CD4-positive, CD25-positive, alpha-beta regulatory T cell (primary cell): ENCODE results near the gene CDK13. TPM values are rescaled to one million over a fixed set of nuclear protein-coding genes. Genes with fewer than 3 reads are reported as not detected.

Source experiments
- ATAC-seq, 2 donors: fragments of 150-1000 bp; cut with Tn5 transposase; one replicate each; pipeline ENCODE4 v1.10.0; 2021; ENCODE audit warnings: low read depth in 2 of 2, moderate number of reproducible peaks in 2 of 2, moderate library complexity in 1 of 2
- DNase-seq, 3 donors: peaks; one replicate each; pipeline versions ENCODE4 v3.0.0 to v3.0.0-alpha.2; 2012 to 2022; ENCODE audit warnings: mixed read lengths in 1 of 3
- H3K27ac ChIP-seq: one replicate; pipeline ENCODE4 v1.7.0; 2013; ENCODE audit warnings: mild to moderate bottlenecking, low read length; ENCODE audit not compliant: insufficient read depth, poor library complexity, severe bottlenecking
- H3K27me3 ChIP-seq: one replicate; pipeline ENCODE4 v1.7.0; 2013; ENCODE audit warnings: low read length; ENCODE audit not compliant: control insufficient read depth, insufficient read depth
- H3K36me3 ChIP-seq: one replicate; pipeline ENCODE4 v1.7.0; 2013; ENCODE audit warnings: mild to moderate bottlenecking, low read length, moderate library complexity; ENCODE audit not compliant: control insufficient read depth, insufficient read depth
- H3K4me1 ChIP-seq: 2 replicates; pipeline ENCODE4 v1.7.0; 2013; ENCODE audit warnings: mild to moderate bottlenecking, low read length; ENCODE audit not compliant: insufficient read depth, control insufficient read depth, poor library complexity, severe bottlenecking
- H3K4me3 ChIP-seq: one replicate; pipeline ENCODE4 v1.7.0; 2013; ENCODE audit warnings: low read depth, mild to moderate bottlenecking, low read length, moderate library complexity
- H3K9me3 ChIP-seq, 2 experiments: 1 replicate in 1 of 2; 2 replicates in 1 of 2; pipeline ENCODE4 v1.7.0; 2013; ENCODE audit warnings: low read length in 2 of 2, mild to moderate bottlenecking in 1 of 2, moderate library complexity in 1 of 2; ENCODE audit not compliant: control insufficient read depth in 2 of 2
- H3K27ac Mint-ChIP-seq, 3 donors: one replicate each; pipeline ENCODE4 v1.8.0; 2020 to 2022; ENCODE audit warnings: mild to moderate bottlenecking in 3 of 3, mixed read lengths in 3 of 3, moderate library complexity in 2 of 3
- H3K27me3 Mint-ChIP-seq: one replicate; pipeline ENCODE4 v1.8.0; 2022; ENCODE audit warnings: mild to moderate bottlenecking, mixed read lengths
- H3K36me3 Mint-ChIP-seq: one replicate; pipeline ENCODE4 v1.8.0; 2020; ENCODE audit warnings: mixed read lengths
- H3K4me1 Mint-ChIP-seq, 4 donors: one replicate each; pipeline ENCODE4 v1.8.0; 2020 to 2022; ENCODE audit warnings: mixed read lengths in 4 of 4, mild to moderate bottlenecking in 1 of 4
- H3K4me3 Mint-ChIP-seq, 4 donors: one replicate each; pipeline ENCODE4 v1.8.0; 2020 to 2022; ENCODE audit warnings: mild to moderate bottlenecking in 4 of 4, mixed read lengths in 4 of 4, moderate library complexity in 3 of 4
- H3K9me3 Mint-ChIP-seq, 7 donors: one replicate each; pipeline ENCODE4 v1.8.0; 2020 to 2022; ENCODE audit warnings: mixed read lengths in 7 of 7, mild to moderate bottlenecking in 3 of 7, moderate library complexity in 2 of 7
- polyA plus RNA-seq, 4 donors: library from polyadenylated mRNA; unstranded; fragments of 300-500 nt; fragmentation: Illumina TruSeq; gene quantifications; one replicate each; pipeline ENCODE4 v1.2.3, GENCODE V29; 2021
- total RNA-seq: library from RNA; stranded (reverse); gene quantifications from one replicate; pipeline ENCODE4 v1.2.3, GENCODE V29; 2022

The CDK13 gene
- total and polyA plus RNA-seq, 5 donors from 2014 or later = 23.7 to 124 (median 33.9) TPM

DNA sequence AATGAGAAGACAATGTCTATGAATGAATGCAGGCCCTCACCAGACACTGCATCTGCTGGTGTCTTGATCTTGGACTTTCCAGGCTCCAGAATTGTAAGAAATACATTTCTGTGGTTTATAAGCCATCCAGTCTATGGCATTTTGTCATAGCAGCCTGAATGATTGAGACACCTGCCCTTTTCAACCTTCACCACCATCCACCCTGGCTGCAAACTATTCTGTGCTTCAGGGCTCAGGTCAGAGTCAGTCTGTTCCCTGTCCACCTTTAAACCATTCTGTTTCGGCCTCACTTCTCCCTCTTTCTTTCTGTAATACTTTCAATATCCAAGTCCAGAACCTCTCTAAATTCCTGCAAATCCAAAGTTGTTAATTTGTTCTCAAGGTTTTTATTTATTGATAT, 15.9 kb upstream of the CDK13 start:
- H3K36me3 Mint-ChIP-seq = peaks cover 3% of the 10 kb centered on the region
- H3K4me3 Mint-ChIP-seq = no peak overlapping the region
- no peaks in the 10 kb centered on the region for H3K36me3 ChIP-seq
- H3K4me3 ChIP-seq = no peak overlapping the region
- H3K4me1 ChIP-seq = no peaks in the 10 kb centered on the region
- no peak overlapping the region for H3K27ac ChIP-seq
- DNase-seq (no peak), ATAC-seq (no peak)
- peaks cover 12% of the 10 kb centered on the region for H3K27me3 ChIP-seq
- no peak overlapping the region for H3K27ac Mint-ChIP-seq
- H3K27me3 Mint-ChIP-seq = peaks cover 28% of the 10 kb centered on the region
- H3K9me3 Mint-ChIP-seq = peaks cover 0 to 2% (median 0%) of the 10 kb centered on the region in 7 donors
- peaks cover 0 to 6% (median 0%) of the 10 kb centered on the region in 4 donors for H3K4me1 Mint-ChIP-seq
- H3K9me3 ChIP-seq = no peaks in the 10 kb centered on the region

DNA sequence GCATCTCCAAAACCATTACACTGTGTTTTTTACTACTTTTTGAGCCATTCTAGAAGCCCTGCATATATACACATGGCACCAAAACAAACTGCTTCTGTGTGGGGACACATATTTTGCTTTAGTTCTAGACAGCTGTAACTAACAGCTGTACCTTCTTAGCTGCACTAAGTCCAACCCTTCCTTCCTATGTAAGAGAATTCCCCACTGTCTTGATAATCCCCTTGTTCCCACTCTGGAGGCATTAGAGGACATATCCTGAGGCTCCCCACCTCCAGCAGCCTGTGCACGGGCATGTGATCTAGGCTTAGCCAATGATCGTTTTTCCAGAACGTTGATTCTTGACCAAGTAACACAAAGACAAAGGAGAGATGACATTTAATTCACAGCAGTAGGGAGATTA, 13.3 kb upstream of the CDK13 start:
- peaks cover 0 to 2% (median 0%) of the 10 kb centered on the region in 7 donors for H3K9me3 Mint-ChIP-seq

DNA sequence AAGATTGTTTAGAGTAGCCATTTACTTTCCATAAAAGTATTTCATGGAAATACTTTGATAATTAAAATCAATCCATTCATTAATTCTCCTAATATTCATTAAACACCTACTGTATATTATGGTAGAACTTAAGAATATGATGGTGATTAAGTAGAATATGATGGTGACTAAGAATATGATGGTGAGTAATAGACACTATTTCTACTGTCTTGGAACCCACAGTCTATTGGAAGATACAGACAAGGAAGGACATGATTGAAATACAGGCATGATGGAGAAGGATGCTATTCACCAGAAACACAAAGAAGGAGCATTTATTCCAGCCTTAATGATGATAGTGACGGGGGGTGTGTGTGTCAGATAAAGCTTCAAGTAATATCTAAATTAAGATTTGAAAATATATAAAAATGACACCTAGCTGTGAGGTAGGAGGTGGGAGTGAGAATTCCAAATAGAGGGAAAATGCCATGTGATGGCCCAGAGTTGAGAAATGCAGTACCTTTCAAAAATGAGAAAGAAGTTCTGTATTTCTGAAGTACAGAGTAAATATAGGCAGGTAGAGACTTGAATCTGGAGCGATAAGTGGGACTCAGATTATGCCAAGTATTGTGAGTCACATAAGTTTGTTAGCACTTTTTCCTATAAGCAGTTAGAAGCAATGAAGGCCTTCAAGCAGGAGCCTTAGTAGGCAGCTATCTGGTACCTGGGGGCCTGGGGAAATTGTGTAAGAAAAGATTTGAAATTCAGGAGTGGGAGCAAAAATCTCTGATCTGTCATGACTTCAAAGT, 12.5 kb upstream of the CDK13 start:
- no peak overlapping the region for H3K4me3 Mint-ChIP-seq
- peaks cover 0 to 2% (median 0%) of the 10 kb centered on the region in 7 donors for H3K9me3 Mint-ChIP-seq
- DNase-seq = no peak

More for the DNA sequence above, 13.3 kb upstream of the CDK13 start:
- H3K4me1 Mint-ChIP-seq = peaks cover 0 to 2% (median 0%) of the 10 kb centered on the region in 4 donors
- no peak overlapping the region for H3K27ac ChIP-seq
- no peak for ATAC-seq
- no peaks in the 10 kb centered on the region for H3K9me3 ChIP-seq
- no peak overlapping the region for H3K27ac Mint-ChIP-seq
- peaks cover 10% of the 10 kb centered on the region for H3K27me3 ChIP-seq
- H3K36me3 Mint-ChIP-seq = no peaks in the 10 kb centered on the region
- H3K4me1 ChIP-seq = no peaks in the 10 kb centered on the region
- H3K27me3 Mint-ChIP-seq = peaks cover 22% of the 10 kb centered on the region
- no peak overlapping the region for H3K4me3 Mint-ChIP-seq
- H3K4me3 ChIP-seq = no peak overlapping the region
- no peaks in the 10 kb centered on the region for H3K36me3 ChIP-seq
- DNase-seq = no peak

DNA sequence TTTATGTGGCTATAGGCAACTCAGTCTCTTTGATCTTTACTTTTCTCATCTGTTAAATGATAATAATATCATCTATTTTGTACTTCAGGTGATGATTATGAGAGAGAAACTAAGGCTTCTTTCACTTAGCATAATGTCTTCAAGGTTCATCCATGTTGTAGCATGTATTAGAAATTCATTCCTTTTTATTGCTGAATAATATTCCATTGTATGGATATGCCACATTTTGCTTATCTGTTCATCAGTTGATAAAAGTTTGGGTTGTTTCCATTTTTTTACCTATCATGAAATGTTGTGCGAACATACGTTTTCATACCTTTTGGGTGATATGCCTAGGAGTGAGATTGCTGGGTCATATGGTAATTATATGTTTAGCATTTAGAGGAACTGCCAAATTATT, 7.2 kb upstream of the CDK13 start:
- H3K4me3 ChIP-seq = no peak overlapping the region
- no peak overlapping the region for H3K27ac ChIP-seq
- ATAC-seq (no peak), DNase-seq (no peak)
- Mint-ChIP-seq H3K9me3 (peaks cover 0 to 2% (median 0%) of the 10 kb centered on the region in 7 donors), H3K36me3 (no peaks in the 10 kb centered on the region), H3K27me3 (peaks cover 17% of the 10 kb centered on the region), H3K4me1 (peaks cover 0 to 6% (median 2%) of the 10 kb centered on the region in 4 donors), H3K27ac (no peak overlapping the region), H3K4me3 (peak overlapping the region in 1 of 4 donors; percentile 54)
- no peaks in the 10 kb centered on the region for H3K36me3 ChIP-seq
- H3K27me3 ChIP-seq = no peaks in the 10 kb centered on the region
- H3K4me1 ChIP-seq = peaks cover 2% of the 10 kb centered on the region
- no peaks in the 10 kb centered on the region for H3K9me3 ChIP-seq

More for the DNA sequence above, 12.5 kb upstream of the CDK13 start:
- no peak for ATAC-seq
- Mint-ChIP-seq H3K4me1 (peaks cover 0 to 2% (median 0%) of the 10 kb centered on the region in 4 donors), H3K27ac (no peak overlapping the region), H3K36me3 (no peaks in the 10 kb centered on the region), H3K27me3 (peaks cover 28% of the 10 kb centered on the region)
- Histone ChIP-seq H3K9me3 (no peaks in the 10 kb centered on the region), H3K4me3 (no peak overlapping the region), H3K4me1 (no peaks in the 10 kb centered on the region), H3K36me3 (no peaks in the 10 kb centered on the region), H3K27me3 (peaks cover 10% of the 10 kb centered on the region), H3K27ac (no peak overlapping the region)

DNA sequence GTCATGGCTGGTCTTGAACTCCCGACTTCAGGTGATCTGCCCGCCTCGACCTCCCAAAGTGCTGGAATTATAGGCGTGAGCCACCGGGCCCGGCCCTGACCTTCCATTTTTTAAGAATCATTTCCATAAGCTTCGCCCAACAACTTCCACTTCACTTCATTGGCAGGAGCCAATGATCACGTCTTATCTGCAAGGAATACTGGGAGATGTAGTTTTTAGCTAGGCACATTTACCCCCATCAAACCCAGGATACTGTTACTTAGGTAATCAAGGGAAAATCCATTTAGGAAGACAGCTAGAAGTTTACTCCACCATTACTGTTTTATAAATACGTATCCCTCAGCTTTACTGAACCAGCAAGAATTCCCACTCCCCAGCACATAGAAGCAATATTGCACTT, 3.4 kb upstream of the CDK13 start:
- Histone ChIP-seq H3K27me3 (no peaks in the 10 kb centered on the region), H3K4me1 (peaks cover 16% of the 10 kb centered on the region), H3K4me3 (no peak overlapping the region), H3K27ac (no peak overlapping the region), H3K9me3 (no peaks in the 10 kb centered on the region), H3K36me3 (no peaks in the 10 kb centered on the region)
- no peak for ATAC-seq
- peak overlapping the region in 2 of 3 donors; percentile 32 to 64 for H3K27ac Mint-ChIP-seq
- no peaks in the 10 kb centered on the region for H3K36me3 Mint-ChIP-seq
- DNase-seq = no peak
- peak overlapping the region in 1 of 4 donors; percentile 9 for H3K4me3 Mint-ChIP-seq
- H3K27me3 Mint-ChIP-seq = peaks cover 24% of the 10 kb centered on the region
- peaks cover 11 to 18% (median 17%) of the 10 kb centered on the region in 4 donors for H3K4me1 Mint-ChIP-seq
- peaks cover 0 to 6% (median 0%) of the 10 kb centered on the region in 7 donors for H3K9me3 Mint-ChIP-seq

DNA sequence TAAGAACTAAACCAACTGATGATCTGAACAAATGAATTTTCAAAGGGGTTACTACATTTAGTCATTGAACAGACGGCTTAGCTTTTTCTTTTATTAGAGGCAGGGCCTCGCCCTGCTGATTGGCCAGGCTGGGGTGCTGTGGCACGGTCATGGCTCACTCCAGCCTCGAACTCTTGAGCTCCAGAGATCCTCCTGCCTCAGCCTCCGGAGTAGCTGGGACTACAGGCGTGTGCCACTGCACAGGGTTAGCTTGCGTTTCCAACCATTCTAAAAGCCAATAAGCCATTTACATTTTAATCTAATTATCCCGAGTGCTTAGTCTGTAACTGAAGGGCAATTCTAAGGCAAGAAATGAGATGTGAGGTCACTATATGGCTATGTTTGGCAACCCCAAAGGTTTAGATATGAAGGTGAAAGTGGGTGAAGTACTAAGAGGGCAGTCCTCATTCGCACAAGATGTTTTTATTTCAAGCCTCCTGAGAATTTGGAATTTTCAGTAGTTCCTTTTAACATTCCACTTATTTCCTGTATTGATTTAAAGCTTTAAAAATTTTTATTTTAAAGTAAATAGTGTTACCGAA, 1.6 kb upstream of the CDK13 start:
- Histone ChIP-seq H3K27me3 (no peaks in the 10 kb centered on the region), H3K4me1 (peaks cover 33% of the 10 kb centered on the region), H3K27ac (peak overlapping the region; percentile 99), H3K4me3 (peak overlapping the region; percentile 83), H3K9me3 (no peaks in the 10 kb centered on the region), H3K36me3 (no peaks in the 10 kb centered on the region)
- peak overlapping the region; percentile 99 to 100 (median 99) for H3K27ac Mint-ChIP-seq
- ATAC-seq (no peak), DNase-seq (peak in 2 of 3 donors; percentile 6 to 12)
- H3K4me3 Mint-ChIP-seq = peak overlapping the region; percentile 91 to 98 (median 98)
- H3K4me1 Mint-ChIP-seq = peaks cover 18 to 34% (median 26%) of the 10 kb centered on the region in 4 donors
- H3K36me3 Mint-ChIP-seq = no peaks in the 10 kb centered on the region
- peaks cover 0 to 6% (median 0%) of the 10 kb centered on the region in 7 donors for H3K9me3 Mint-ChIP-seq
- H3K27me3 Mint-ChIP-seq = peaks cover 19% of the 10 kb centered on the region

DNA sequence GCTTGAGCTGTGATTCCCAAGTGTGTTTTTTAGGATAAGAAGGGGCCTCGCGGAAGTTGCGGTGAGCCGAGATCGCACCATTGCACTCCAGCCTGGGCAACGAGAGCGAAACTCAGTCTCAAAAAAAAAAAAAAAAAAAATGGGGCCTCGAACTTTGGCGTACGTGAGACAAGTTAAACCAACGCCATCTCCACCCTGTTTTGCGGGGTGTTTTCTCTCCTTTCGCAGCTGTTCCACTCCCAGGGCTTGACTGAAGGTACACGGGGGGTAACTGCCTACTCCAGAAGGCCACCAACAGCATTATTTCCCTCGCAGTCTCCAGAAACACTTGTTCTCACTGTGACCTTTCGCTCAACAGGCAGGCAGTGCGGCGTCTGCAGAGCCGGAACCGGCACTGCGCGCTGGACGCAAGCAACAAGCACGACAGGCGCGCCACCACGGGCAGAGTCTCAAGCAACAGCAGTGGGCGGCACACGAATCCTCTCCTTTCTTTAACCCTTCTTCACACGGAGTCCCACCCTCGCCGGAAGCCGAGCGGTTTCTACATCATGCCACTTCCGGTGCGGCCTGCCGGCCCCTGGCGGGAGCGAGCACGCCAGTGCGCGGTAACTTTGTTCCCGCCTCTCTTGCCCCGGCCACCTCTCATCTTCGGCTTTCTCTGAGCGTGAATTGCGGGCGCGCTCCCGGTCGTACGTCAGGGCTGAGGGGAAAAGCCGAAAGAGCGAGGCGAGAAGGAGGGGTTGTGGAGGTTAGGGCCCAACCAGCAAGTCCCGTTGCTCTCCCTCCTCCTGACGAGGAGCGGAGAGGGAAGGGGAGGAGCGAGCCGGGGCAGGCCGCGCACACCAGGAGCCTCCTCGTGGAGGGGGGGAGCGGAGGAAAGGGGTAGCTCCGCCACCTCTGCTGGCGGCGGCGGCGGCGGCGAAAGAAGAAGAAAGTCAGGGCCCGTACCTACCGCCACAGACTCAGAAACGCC, 814 bp upstream of the CDK13 start:
- H3K27ac Mint-ChIP-seq = peak overlapping the region; percentile 99 to 100 (median 99)
- peaks cover 16% of the 10 kb centered on the region for H3K27me3 Mint-ChIP-seq
- peaks cover 18 to 42% (median 30%) of the 10 kb centered on the region in 4 donors for H3K4me1 Mint-ChIP-seq

More for the DNA sequence above, 814 bp upstream of the CDK13 start:
- Histone ChIP-seq H3K4me1 (peaks cover 41% of the 10 kb centered on the region), H3K36me3 (no peaks in the 10 kb centered on the region), H3K4me3 (peak overlapping the region; percentile 83), H3K27ac (peak overlapping the region; percentile 99), H3K9me3 (no peaks in the 10 kb centered on the region), H3K27me3 (no peaks in the 10 kb centered on the region)
- no peaks in the 10 kb centered on the region for H3K36me3 Mint-ChIP-seq
- peak; percentile 96 to 100 (median 99) for DNase-seq
- ATAC-seq = peak; percentile 73 to 77
- H3K4me3 Mint-ChIP-seq = peak overlapping the region; percentile 91 to 98 (median 98)
- H3K9me3 Mint-ChIP-seq = peaks cover 0 to 6% (median 0%) of the 10 kb centered on the region in 7 donors
